ENCODE measurements around the gene RAPGEF6.

DNA sequence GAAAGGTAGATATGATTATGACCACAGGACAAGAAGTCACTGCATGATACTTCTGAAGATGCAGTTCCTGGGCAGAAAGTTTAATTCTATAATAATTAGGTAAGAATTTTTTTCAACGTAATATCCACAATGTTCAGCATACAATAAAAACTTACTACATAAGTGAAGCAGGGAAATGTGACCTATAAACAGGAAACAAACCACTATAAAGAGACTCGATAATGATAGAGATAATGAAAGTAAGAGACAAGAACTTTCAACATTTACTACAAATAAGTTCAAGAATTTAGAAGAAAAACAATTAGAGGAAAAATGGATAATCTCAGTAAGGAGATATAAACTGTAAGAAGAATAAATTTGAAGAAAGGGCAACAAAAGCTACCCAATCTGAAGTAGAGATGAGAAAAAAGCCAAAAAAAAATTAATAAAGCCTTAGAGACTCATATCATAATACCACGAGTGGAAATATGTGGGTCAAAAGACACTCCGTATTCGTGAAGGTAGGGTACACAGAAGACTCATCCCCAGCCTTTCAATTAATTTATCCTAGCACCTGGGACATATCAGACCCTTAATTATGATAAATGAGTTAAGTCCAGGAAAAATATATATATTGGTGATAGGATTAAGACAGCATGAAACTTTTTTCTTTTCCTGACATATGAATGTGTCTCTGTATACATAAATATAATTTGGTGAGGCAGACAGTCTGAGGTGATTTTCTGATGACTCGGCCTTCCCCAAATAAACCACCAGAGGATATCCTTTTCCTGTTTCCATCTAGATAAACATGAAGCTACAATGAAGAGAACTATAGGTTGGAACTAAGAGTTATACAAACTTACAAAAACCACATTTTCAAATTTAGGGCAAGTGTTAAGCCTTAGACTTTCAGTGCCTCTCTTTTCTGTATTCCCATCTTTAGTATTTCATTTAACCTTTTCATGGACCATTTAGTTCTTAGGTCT lies 120.4 kb downstream of the RAPGEF6 start:
- TF ChIP-seq, protein P1, sequence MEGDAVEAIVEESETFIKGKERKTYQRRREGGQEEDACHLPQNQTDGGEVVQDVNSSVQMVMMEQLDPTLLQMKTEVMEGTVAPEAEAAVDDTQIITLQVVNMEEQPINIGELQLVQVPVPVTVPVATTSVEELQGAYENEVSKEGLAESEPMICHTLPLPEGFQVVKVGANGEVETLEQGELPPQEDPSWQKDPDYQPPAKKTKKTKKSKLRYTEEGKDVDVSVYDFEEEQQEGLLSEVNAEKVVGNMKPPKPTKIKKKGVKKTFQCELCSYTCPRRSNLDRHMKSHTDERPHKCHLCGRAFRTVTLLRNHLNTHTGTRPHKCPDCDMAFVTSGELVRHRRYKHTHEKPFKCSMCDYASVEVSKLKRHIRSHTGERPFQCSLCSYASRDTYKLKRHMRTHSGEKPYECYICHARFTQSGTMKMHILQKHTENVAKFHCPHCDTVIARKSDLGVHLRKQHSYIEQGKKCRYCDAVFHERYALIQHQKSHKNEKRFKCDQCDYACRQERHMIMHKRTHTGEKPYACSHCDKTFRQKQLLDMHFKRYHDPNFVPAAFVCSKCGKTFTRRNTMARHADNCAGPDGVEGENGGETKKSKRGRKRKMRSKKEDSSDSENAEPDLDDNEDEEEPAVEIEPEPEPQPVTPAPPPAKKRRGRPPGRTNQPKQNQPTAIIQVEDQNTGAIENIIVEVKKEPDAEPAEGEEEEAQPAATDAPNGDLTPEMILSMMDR (IDR thresholded peaks at IDR 0.05), result no peak
- no peak for TF ChIP-seq ZFX (IDR thresholded peaks at IDR 0.05; ENCODE audit: borderline replicate concordance)
